ENCODE measurements around the gene WTAP.

WTAP gene

DNA sequence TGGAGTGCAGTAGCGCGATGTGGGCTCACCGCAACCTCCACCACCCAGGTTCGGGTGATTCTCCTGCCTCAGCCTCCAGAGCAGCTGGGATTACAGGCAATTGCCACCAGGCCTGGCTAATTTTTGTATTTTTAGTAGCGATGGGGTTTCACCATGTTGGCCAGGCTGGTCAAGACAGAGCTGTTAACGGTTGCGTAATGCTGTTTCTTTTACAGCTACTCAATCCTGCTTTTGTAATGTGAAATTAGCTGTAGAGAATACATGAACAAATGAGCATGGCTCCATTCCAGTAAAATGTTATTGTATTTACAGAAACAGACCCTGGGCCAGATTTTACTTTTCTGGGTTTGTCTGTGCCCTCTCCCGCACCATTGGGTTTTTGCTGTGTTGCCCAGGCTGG, 74.6 kb downstream of the WTAP start:
- no peak for DNase-seq

DNA sequence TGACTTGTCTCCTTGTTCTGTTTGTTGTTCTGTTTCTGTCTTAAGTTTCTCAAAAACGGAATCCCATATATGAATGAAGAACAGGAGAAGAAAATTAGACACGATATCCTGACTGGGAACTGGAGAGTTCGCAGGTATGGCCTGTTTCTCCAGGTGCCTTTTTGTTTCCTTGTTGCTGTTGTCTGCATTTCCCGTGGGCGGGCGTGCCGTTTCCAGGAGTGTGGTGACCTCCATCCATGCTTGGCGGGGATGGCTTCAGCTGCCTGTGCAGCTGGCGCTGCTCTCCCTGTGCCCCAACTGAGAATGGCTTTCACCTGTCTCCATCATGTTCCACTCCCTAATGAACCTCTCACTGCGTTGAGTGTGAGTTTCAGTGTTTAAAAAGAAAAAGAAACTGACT, 77.2 kb downstream of the WTAP start:
- no peak for DNase-seq

DNA sequence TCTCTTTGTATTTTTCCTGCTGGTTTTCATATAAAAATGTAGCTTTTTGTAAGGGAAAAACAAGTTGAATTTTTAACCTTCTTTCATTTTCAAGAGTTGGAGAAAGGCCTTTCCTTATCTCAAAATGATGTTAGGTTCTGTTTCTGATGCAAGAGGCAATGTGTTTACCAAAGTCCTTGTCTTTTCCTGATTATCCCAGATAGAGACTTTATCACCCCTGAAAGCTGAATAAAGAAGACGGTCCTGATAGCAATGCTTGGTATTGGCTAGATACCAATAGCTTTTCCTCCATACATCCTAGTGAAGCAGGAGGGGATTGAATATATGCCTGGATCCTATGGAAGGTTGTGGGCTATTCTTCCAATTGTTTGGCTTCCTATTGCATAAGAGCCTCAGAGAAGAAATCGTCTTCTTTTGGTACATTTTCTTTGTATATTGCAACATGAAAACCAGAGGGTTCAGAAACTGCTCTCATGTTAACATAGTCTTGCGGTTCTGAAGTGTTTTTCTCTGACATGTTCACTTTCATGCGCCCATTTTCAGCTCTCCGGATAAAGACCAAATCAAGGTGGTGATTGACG, 78.2 kb downstream of the WTAP start:
- DNase-seq = no peak
